Measurements from ENCODE around the gene CD38.

Gene CD38

GRCh38 chr4:15778289-15779241 lies at the start of gene CD38:
TSS of gene CD38 (plus strand) at chr4:15778328. CDS start at chr4:15778415, 87 bp downstream.
- TF ChIP-seq, protein P1, sequence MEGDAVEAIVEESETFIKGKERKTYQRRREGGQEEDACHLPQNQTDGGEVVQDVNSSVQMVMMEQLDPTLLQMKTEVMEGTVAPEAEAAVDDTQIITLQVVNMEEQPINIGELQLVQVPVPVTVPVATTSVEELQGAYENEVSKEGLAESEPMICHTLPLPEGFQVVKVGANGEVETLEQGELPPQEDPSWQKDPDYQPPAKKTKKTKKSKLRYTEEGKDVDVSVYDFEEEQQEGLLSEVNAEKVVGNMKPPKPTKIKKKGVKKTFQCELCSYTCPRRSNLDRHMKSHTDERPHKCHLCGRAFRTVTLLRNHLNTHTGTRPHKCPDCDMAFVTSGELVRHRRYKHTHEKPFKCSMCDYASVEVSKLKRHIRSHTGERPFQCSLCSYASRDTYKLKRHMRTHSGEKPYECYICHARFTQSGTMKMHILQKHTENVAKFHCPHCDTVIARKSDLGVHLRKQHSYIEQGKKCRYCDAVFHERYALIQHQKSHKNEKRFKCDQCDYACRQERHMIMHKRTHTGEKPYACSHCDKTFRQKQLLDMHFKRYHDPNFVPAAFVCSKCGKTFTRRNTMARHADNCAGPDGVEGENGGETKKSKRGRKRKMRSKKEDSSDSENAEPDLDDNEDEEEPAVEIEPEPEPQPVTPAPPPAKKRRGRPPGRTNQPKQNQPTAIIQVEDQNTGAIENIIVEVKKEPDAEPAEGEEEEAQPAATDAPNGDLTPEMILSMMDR (IDR thresholded peaks at IDR 0.05): no peak

DNA sequence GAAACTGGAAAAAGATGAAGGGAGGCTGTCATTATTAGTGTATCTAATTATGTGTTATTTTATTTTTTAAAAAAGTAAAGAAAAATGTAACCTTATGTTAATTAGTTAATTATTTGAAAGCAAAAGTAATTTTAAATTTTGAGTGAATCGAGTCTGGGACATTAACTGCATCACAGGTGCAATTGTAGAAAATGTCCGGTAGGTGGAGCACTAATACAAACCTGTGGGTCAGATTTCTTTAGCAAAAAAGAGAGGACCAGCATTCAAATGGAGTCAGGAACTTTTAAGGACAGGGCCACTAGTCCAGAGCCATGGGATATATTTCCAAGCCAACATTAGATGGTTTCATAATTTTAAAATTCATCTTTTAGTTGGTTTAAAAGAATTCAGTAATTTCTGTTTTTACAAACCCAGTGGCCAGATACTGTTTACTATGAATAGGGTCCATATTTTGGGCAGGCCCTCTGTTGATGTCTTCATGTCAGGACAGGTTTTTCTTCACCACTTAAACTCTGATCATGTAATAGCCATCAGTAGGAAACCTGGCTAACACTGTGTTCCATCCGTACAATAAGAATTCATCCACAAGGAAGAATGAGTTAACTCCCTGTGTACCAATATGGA lies 48.1 kb upstream of the CD38 start:
- TF ChIP-seq, protein P1 (IDR thresholded peaks at IDR 0.05): peak; percentile 90

DNA sequence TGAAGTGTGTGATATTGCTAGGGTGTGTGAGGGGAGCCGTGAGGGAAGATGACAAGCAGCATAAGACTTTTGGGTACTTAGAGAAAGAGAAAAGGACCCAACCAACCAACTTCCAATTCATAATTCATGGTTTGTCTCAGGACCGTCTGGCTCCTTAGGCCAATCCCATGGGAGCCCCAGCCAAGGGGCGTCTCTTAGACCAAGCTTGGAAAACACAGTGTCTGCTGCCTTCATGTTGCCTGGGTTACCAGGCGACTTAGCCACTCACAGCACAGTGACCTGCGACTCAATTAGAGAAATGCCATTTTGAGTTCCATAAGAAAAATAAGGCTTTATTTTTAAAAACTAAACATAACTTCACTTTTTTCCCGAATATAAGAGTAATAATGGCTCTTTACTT lies 42.6 kb upstream of the CD38 start:
- TF ChIP-seq, protein P1 (IDR thresholded peaks at IDR 0.05): no peak

DNA sequence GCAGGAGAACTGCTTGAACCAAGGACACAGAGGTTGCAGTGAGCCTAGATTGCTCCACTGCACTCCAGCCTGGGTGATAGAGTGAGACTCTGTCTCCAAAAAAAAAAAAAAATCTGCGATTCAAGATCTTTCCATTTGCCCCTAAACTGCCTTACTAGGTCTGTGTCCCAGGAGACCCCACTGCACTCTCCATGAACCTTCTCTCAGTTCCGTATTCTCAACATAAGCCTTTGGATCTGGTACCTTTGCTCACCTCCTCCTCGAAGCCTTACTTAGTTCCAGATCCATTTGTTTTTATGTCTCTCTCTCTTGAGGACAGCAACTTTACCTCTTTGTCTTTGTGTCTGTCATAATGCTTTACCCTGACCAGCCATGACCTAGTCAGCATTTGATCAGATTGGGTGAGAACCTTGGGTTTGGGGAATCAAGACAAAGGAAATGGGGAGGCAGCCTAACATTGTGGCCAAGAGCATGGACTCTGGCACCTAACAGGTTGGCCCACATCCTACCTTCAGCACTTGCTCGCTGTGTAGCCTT lies 41.5 kb upstream of the CD38 start:
- TF ChIP-seq, protein P1 (IDR thresholded peaks at IDR 0.05): no peak

GRCh38 chr4:15737255-15737654 lies 40.9 kb upstream of the CD38 start:
- TF ChIP-seq, protein P1 (IDR thresholded peaks at IDR 0.05): no peak

DNA sequence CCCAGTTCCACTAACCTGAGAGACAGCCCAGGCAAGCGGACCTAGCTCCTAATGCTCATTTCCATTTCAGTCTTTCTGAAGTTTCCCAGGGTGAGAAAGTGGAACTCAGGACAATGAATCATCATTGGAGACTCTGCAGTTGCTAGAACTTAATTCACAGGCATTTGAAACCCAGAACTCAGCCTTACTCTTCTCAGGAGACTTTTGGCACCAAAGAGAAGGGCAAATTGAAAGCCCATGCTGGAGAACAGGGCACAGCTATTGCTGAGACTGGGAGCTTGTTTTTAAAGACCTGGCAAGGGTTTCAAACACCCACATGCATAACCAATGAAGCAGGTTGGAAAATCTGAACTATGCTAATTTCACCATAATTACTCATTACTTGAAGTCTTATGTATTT lies 39.3 kb upstream of the CD38 start:
- TF ChIP-seq, protein P1 (IDR thresholded peaks at IDR 0.05): no peak

GRCh38 chr4:15740764-15741404 lies 37.2 kb upstream of the CD38 start:
- TF ChIP-seq, protein P1 (IDR thresholded peaks at IDR 0.05): no peak
